ENCODE measurements around the gene OXSR1. TPM values are rescaled to one million over a fixed set of nuclear protein-coding genes. Genes with fewer than 3 reads are reported as not detected.

Gene OXSR1
- total and polyA plus RNA-seq, 10 of the 15 experiments (the other 5 are each of a cell fraction or from before 2014, with no cell fraction given): 12.4 to 54.6 (median 35.7) TPM

DNA sequence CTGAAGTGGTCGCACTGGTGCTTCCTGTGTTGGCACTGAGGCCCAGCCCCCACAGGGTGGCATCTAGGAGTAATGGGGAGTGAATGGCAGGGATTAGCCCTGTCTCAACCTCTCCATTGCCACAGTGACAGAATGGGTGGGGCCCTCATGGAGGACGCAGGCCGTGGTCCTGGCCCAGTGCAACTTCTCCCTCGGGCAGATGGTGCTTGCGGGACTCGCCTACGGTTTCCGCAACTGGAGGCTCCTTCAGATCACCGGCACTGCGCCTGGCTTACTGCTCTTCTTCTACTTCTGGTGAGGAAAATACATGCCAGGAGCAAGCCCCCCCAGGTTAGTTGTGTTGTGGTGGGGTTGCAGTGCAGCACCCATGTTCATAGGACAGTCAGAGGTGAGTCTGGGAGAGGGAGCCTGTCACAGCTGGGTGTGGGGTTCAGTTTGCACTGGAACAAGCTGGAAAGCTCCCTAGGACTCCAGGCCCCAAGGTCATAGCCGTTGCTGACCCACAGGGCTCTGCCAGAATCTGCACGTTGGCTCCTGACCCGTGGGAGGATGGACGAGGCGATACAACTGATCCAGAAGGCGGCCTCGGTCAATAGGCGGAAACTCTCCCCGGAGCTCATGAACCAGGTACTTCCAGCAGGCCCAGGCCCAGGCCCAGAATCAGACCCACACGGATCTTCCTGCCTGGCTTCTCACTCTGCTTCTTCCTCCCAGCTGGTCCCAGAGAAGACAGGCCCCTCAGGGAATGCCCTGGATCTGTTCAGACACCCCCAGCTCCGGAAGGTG lies 109.7 kb downstream of the OXSR1 start (continued):
- TF ChIP-seq, protein P1, sequence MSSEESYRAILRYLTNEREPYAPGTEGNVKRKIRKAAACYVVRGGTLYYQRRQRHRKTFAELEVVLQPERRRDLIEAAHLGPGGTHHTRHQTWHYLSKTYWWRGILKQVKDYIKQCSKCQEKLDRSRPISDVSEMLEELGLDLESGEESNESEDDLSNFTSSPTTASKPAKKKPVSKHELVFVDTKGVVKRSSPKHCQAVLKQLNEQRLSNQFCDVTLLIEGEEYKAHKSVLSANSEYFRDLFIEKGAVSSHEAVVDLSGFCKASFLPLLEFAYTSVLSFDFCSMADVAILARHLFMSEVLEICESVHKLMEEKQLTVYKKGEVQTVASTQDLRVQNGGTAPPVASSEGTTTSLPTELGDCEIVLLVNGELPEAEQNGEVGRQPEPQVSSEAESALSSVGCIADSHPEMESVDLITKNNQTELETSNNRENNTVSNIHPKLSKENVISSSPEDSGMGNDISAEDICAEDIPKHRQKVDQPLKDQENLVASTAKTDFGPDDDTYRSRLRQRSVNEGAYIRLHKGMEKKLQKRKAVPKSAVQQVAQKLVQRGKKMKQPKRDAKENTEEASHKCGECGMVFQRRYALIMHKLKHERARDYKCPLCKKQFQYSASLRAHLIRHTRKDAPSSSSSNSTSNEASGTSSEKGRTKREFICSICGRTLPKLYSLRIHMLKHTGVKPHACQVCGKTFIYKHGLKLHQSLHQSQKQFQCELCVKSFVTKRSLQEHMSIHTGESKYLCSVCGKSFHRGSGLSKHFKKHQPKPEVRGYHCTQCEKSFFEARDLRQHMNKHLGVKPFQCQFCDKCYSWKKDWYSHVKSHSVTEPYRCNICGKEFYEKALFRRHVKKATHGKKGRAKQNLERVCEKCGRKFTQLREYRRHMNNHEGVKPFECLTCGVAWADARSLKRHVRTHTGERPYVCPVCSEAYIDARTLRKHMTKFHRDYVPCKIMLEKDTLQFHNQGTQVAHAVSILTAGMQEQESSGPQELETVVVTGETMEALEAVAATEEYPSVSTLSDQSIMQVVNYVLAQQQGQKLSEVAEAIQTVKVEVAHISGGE (CRISPR knock-in tag; IDR thresholded peaks at IDR 0.05): no peak
- TF ChIP-seq NR2F1 (conservative IDR thresholded peaks at IDR 0.05) (no peak), JUND (IDR thresholded peaks at IDR 0.05; ENCODE audit: low read depth, low read length) (no peak), NFYB (IDR thresholded peaks at IDR 0.05; ENCODE audit: insufficient read depth, low read depth, low read length) (no peak), TAF1 (IDR thresholded peaks at IDR 0.05; ENCODE audit: borderline replicate concordance, low read depth, low read length) (no peak)

DNA sequence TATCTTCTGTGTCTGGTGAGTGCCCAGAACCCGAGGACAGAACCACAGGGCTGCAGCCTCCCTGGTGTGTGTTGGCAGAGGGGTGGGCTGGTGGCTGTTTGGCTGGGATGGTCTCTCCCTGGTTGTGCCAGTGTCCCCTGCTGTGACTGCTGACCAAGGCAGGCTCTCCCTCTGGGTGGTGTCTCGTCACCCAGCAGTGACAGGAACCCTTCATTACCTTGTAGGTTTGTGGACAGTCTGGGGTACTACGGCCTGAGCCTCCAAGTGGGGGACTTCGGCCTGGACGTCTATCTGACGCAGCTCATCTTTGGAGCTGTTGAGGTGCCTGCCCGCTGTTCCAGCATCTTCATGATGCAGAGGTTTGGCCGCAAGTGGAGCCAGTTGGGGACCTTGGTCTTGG lies 110.3 kb downstream of the OXSR1 start:
- ChIA-PET CTCF (no interaction called here), SMC1A (ENCODE audit: uncharacterized antibody, unreplicated experiment) (no interaction called here), POLR2A (no interaction called here), RAD21 (ENCODE audit: unreplicated experiment) (no interaction called here)
- Histone ChIP-seq H4K20me1 (ENCODE audit: control insufficient read depth, insufficient read depth) (no peaks in the 10 kb centered on the region), H3K27me3 (replicated peaks in 1 of 2; ENCODE audit: control insufficient read depth in 2 of 2, insufficient read depth in 2 of 2, low read length in 1 of 2) (no peaks in the 10 kb centered on the region; a peak in 1 of 4 replicates), H3K79me2 (ENCODE audit: control insufficient read depth, insufficient read depth, low read length) (no peaks in the 10 kb centered on the region), H2AFZ (ENCODE audit: control insufficient read depth, low read depth, low read length) (no peak overlapping the region), H3K4me1 (ENCODE audit: control insufficient read depth, insufficient read depth, low read length) (no peaks in the 10 kb centered on the region), H3K36me3 (ENCODE audit: control insufficient read depth in 2 of 2, insufficient read depth in 2 of 2, low read length in 1 of 2) (no peaks in the 10 kb centered on the region), H3K9me3 (replicated peaks; ENCODE audit: control insufficient read depth, insufficient read depth, low read length) (no peaks in the 10 kb centered on the region; the same call in 2 of the 3 replicates), H3K4me3 (no peak overlapping the region), H3K9ac (ENCODE audit: control insufficient read depth, insufficient read depth, low read length) (no peak overlapping the region), H3K27ac (ENCODE audit: control insufficient read depth, insufficient read depth) (no peak overlapping the region), H3K4me2 (ENCODE audit: control insufficient read depth, insufficient read depth) (no peak overlapping the region)
- in situ Hi-C loops (cut with MboI) (no loop called here), intact Hi-C loops (cut with micrococcal nuclease; ENCODE audit: unreplicated experiment) (no loop called here)
- FAIRE-seq (no peak), DNase-seq (ENCODE audit: low read depth, low spot score) (no peak), ATAC-seq (no peak)
- BruUV-seq (replicated peaks): no TSS peak
- TF ChIP-seq IKZF2 (IDR thresholded peaks at IDR 0.05) (no peak), GABPA (IDR thresholded peaks at IDR 0.05; ENCODE audit: low read depth) (no peak), MYB (IDR thresholded peaks at IDR 0.05; ENCODE audit: borderline replicate concordance, low read depth, low read length) (no peak), ATF7 (IDR thresholded peaks at IDR 0.05; ENCODE audit: low read depth) (no peak), STAT1 (conservative IDR thresholded peaks at IDR 0.05) (no peak)
- TF ChIP-seq, protein P2, sequence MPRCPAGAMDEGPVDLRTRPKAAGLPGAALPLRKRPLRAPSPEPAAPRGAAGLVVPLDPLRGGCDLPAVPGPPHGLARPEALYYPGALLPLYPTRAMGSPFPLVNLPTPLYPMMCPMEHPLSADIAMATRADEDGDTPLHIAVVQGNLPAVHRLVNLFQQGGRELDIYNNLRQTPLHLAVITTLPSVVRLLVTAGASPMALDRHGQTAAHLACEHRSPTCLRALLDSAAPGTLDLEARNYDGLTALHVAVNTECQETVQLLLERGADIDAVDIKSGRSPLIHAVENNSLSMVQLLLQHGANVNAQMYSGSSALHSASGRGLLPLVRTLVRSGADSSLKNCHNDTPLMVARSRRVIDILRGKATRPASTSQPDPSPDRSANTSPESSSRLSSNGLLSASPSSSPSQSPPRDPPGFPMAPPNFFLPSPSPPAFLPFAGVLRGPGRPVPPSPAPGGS (IDR thresholded peaks at IDR 0.05; ENCODE audit: borderline replicate concordance, insufficient read depth, low read depth, low read length, poor library complexity, severe bottlenecking): no peak
- WGBS (ENCODE audit: insufficient coverage, insufficient replicate concordance, low lambda C conversion rate, missing lambda C conversion rate): 79% methylated on average over 8 of the region's 8 CpGs

Data from GM12878 (cell line).